ENCODE measurements around the gene NPLOC4. TPM values are rescaled to one million over a fixed set of nuclear protein-coding genes. Genes with fewer than 3 reads are reported as not detected.
"Not testable (repeated sequence)": the region's sequence is repeated elsewhere in the genome, so short reads cannot be mapped to it uniquely, and the experiment has no call there.

Gene NPLOC4
- total and polyA plus RNA-seq, 5 experiments from 2014 or later, result 46.3 to 101 (median 57.8) TPM

DNA sequence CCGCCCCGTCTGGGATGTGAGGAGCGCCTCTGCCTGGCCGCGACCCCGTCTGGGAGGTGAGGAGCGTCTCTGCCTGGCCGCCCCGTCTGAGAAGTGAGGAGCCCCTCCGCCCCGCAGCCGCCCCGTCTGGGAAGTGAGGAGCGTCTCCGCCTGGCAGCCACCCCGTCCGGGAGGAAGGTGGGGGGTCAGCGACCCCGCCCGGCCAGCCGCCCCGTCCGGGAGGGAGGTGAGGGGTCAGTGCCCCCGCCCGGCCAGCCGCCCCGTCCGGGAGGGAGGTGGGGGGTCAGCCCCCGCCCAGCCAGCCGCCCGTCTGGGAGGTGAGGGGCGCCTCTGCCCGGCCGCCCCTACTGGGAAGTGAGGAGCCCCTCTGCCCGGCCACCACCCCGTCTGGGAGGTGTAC lies 18.6 kb downstream of the NPLOC4 start:
- POLR2A ChIA-PET, DNase-seq, H3K27ac Mint-ChIP-seq, ATAC-seq, H3K27me3 Mint-ChIP-seq, H3K9me3 Mint-ChIP-seq, H3K4me3 Mint-ChIP-seq: not testable (repeated sequence)
- Mint-ChIP-seq H3K36me3 (peaks cover 0 to 73% (median 16%) of the 10 kb centered on the region in 3 donors), H3K4me1 (peaks cover 12 to 34% (median 21%) of the 10 kb centered on the region in 4 donors)

- POLR2A ChIA-PET, result no interaction called here
- Mint-ChIP-seq H3K4me1 (peaks cover 15 to 33% (median 23%) of the 10 kb centered on the region in 4 donors), H3K36me3 (peaks cover 0 to 81% (median 11%) of the 10 kb centered on the region in 3 donors), H3K27me3 (no peaks in the 10 kb centered on the region), H3K4me3 (no peak overlapping the region), H3K27ac (peak overlapping the region in 1 of 10 donors; percentile 31), H3K9me3 (no peaks in the 10 kb centered on the region)
- DNase-seq (no peak), ATAC-seq (no peak)
Measured at GRCh38 chr17:81616877-81617276, 20.0 kb downstream of the NPLOC4 start.

GRCh38 chr17:81615401-81615930 lies 21.4 kb downstream of the NPLOC4 start:
- H3K9me3 Mint-ChIP-seq, result no peaks in the 10 kb centered on the region
- H3K4me1 Mint-ChIP-seq, result peaks cover 15 to 28% (median 22%) of the 10 kb centered on the region in 4 donors
- peaks cover 0 to 76% (median 7%) of the 10 kb centered on the region in 3 donors for H3K36me3 Mint-ChIP-seq
- H3K27me3 Mint-ChIP-seq, result no peaks in the 10 kb centered on the region
- H3K27ac Mint-ChIP-seq, result peak overlapping the region in 4 of 10 donors; percentile 37 to 76 (median 56)
- POLR2A ChIA-PET, result no interaction called here
- no peak for ATAC-seq
- no peak for DNase-seq
- H3K4me3 Mint-ChIP-seq, result peak overlapping the region in 2 of 10 donors; percentile 4 to 15

DNA sequence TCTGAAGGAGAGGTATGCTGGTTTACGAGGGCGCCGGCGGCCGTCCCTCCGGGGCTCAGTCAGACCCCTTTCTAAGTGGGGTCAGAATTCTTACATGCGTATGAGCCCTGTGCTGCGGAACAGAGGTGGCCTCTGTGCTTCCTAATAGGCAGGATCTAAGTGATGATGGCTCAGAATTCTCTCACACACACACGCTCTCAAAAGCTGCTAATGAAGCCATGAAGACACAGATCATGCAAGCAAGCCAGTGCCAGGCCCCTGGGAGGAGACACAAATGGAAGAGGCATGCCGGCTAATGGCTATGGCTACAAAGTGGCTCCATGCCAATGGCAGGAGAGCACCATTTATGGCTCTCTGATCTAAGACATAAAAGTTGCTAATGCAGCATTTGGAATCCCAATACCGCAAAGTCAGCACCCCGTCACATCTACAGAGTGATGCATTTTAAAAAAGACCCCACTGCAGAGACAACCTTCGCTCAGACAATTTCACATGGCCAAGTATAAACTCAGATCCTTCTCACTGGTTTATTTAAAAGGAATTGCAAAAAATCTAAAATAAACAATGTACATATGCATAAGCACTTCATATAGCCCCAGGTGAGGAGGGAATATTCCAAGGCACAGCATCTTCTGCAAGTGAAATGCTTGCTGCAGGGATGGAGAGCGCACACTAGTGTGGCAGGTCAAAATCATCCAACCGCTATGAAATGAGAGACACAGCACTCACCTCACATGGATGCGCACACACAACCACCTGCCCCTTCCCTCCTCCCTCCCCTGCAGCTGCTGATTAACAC lies 24.5 kb downstream of the NPLOC4 start:
- H3K4me1 Mint-ChIP-seq, result peaks cover 15 to 28% (median 22%) of the 10 kb centered on the region in 4 donors
- H3K4me3 Mint-ChIP-seq, result no peak overlapping the region
- peaks cover 0 to 80% (median 8%) of the 10 kb centered on the region in 3 donors for H3K36me3 Mint-ChIP-seq
- no peak overlapping the region for H3K27ac Mint-ChIP-seq
- DNase-seq, result no peak
- H3K9me3 Mint-ChIP-seq, result no peaks in the 10 kb centered on the region
- ATAC-seq, result no peak
- POLR2A ChIA-PET, result no interaction called here
- H3K27me3 Mint-ChIP-seq, result no peaks in the 10 kb centered on the region

DNA sequence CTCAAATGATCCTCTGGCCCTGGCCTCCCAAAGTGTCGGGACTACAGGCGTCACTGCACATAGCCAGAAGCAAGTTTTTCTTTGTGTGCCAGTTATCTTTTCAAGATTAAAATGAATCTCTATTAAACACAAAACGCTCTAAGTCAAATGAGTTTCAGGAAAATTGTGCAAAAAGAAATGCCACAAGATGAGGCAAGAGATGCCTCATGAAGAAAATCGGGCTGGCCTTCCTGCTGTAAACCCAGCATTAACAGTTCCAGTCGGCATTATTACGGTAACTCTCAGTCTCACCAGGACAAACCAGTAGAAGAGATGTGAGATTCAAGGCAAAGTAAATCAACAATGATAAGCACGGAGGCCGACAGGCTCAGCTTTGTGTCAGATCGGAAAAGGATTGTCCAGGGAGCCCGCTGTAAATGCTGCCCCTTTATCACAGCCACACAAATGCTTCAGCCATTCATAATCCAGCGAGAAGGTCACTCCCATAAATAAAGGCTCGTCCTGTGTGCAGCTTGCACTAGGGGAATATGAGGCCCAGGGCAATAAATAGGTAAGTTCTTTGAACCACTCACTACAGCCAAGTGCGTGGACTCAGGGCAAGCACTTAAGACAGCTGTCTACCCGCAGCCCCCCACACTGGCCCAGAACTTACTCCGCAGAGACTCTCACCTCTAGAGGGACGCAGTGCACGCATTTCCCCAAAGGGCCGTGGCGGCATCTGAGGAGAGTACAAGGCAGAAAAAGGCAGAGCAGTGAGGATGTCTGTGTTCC lies 27.2 kb downstream of the NPLOC4 start:
- POLR2A ChIA-PET, result no interaction called here
- Mint-ChIP-seq H3K4me1 (peaks cover 11 to 12% (median 12%) of the 10 kb centered on the region in 4 donors), H3K36me3 (peaks cover 0 to 85% (median 7%) of the 10 kb centered on the region in 3 donors), H3K27me3 (no peaks in the 10 kb centered on the region), H3K27ac (no peak overlapping the region), H3K4me3 (no peak overlapping the region), H3K9me3 (no peaks in the 10 kb centered on the region)
- ATAC-seq (no peak), DNase-seq (no peak)

GRCh38 chr17:81608605-81609004 lies 28.3 kb downstream of the NPLOC4 start:
- POLR2A ChIA-PET, result no interaction called here
- Mint-ChIP-seq H3K4me3 (no peak overlapping the region), H3K4me1 (peaks cover 2 to 5% (median 4%) of the 10 kb centered on the region in 4 donors), H3K27me3 (no peaks in the 10 kb centered on the region), H3K27ac (no peak overlapping the region), H3K9me3 (no peaks in the 10 kb centered on the region), H3K36me3 (peaks cover 0 to 85% (median 10%) of the 10 kb centered on the region in 3 donors)
- no peak for DNase-seq
- no peak for ATAC-seq

GRCh38 chr17:81608082-81608481 lies 28.8 kb downstream of the NPLOC4 start:
- ATAC-seq (no peak), DNase-seq (no peak)
- H3K4me1 Mint-ChIP-seq, result peaks cover 0 to 4% (median under 1%) of the 10 kb centered on the region in 4 donors
- no peak overlapping the region for H3K4me3 Mint-ChIP-seq
- no peaks in the 10 kb centered on the region for H3K9me3 Mint-ChIP-seq
- H3K27me3 Mint-ChIP-seq, result no peaks in the 10 kb centered on the region
- POLR2A ChIA-PET, result no interaction called here
- no peak overlapping the region for H3K27ac Mint-ChIP-seq
- peaks cover 0 to 85% (median 10%) of the 10 kb centered on the region in 3 donors for H3K36me3 Mint-ChIP-seq

DNA sequence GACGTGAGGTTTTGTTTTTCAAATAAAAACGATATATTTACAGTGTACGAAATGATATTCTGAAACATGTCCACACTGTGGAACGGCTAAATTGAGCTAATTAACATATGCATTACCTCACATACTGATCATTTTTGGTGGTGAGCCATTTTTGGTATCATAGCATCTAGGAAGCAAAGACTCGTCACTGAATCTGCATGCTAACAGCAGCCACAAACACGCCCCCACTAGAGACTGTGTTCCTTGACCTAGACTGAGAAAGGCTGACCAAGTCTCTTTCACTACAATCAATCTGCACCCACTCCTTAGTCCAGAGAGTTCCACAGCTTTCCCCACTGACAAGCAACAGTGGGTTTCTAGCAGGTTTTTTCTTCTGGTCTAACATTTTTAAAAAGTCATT lies 29.5 kb downstream of the NPLOC4 start:
- ATAC-seq (no peak), DNase-seq (no peak)
- no peak overlapping the region for H3K27ac Mint-ChIP-seq
- H3K4me1 Mint-ChIP-seq, result peaks cover 0 to 3% (median 0%) of the 10 kb centered on the region in 4 donors
- POLR2A ChIA-PET, result no interaction called here
- no peak overlapping the region for H3K4me3 Mint-ChIP-seq
- H3K36me3 Mint-ChIP-seq, result peaks cover 0 to 81% (median 10%) of the 10 kb centered on the region in 3 donors
- no peaks in the 10 kb centered on the region for H3K27me3 Mint-ChIP-seq
- no peaks in the 10 kb centered on the region for H3K9me3 Mint-ChIP-seq

- POLR2A ChIA-PET, result no interaction called here
- peak overlapping the region in 1 of 10 donors; percentile 22 for H3K27ac Mint-ChIP-seq
- H3K4me1 Mint-ChIP-seq, result peaks cover 3 to 7% (median 6%) of the 10 kb centered on the region in 4 donors
- H3K4me3 Mint-ChIP-seq, result no peak overlapping the region
- H3K36me3 Mint-ChIP-seq, result peaks cover 0 to 72% (median 8%) of the 10 kb centered on the region in 3 donors
- no peaks in the 10 kb centered on the region for H3K27me3 Mint-ChIP-seq
- DNase-seq (no peak), ATAC-seq (no peak)
- H3K9me3 Mint-ChIP-seq, result no peaks in the 10 kb centered on the region
Measured at GRCh38 chr17:81603846-81604610, 32.9 kb downstream of the NPLOC4 start.

DNA sequence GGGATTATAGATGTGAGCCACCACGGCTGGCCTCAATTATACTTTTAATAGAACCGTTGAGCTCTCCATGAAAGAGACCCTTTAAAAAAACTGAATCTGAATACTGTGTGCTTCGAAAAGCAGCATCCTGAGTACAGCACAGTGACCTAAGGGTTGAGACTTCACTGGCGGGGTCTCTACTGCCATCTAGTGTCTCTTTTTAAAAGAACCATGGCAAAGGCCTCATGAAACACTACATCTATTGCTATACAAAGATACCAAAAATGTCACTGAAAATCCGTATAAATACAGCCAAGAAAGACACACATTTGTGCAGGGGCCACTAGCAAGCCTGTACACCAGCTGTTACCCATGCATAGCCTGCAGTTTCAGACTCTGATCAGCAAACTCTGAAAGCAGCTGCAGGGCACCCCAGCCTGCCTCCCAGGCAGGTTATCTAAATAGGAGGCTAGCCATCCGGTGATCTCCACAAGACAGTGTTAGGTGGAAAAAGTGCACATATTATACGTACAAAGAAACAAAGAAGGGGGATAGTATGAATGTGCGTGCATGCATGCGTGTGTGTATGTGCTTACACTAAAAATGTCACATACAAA lies 35.3 kb downstream of the NPLOC4 start:
- Mint-ChIP-seq H3K27ac (peak overlapping the region in 5 of 10 donors; percentile 48 to 73 (median 59)), H3K27me3 (no peaks in the 10 kb centered on the region), H3K4me3 (no peak overlapping the region), H3K4me1 (peaks cover 3 to 17% (median 7%) of the 10 kb centered on the region in 4 donors), H3K9me3 (no peaks in the 10 kb centered on the region), H3K36me3 (peaks cover 0 to 73% (median 5%) of the 10 kb centered on the region in 3 donors)
- POLR2A ChIA-PET, result interaction anchor here (0.6 to 2.3 kb wide), 6 partner anchors 49 to 611 kb away, joined by 3 to 6 read pairs (median 5); partner anchors contain the start of gene FAAP100
- ATAC-seq, result peak; percentile 92 to 98
- DNase-seq, result peak in 9 of 10 donors; percentile 6 to 73 (median 53)

- H3K36me3 Mint-ChIP-seq, result peaks cover 0 to 73% (median 7%) of the 10 kb centered on the region in 3 donors
- POLR2A ChIA-PET, result interaction anchor here (1.4 to 2.3 kb wide), 2 partner anchors 82 to 84 kb away, joined by 5 to 6 read pairs; no protein-coding TSS in a partner anchor
- no peaks in the 10 kb centered on the region for H3K9me3 Mint-ChIP-seq
- DNase-seq (no peak), ATAC-seq (no peak)
- peaks cover 3 to 17% (median 7%) of the 10 kb centered on the region in 4 donors for H3K4me1 Mint-ChIP-seq
- H3K4me3 Mint-ChIP-seq, result peak overlapping the region in 1 of 10 donors; percentile 14
- H3K27ac Mint-ChIP-seq, result peak overlapping the region in 3 of 10 donors; percentile 21 to 53 (median 24)
- H3K27me3 Mint-ChIP-seq, result no peaks in the 10 kb centered on the region
Measured at GRCh38 chr17:81599719-81600486, 37.0 kb downstream of the NPLOC4 start.

Data from naive thymus-derived CD8-positive, alpha-beta T cell (primary cell).